GM10266 (cell line): ENCODE data around the gene RSPH1.

Experiments
- DNase-seq: peaks from one replicate; pipeline ENCODE4 v3.0.0; 2012; ENCODE audit errors: extremely low spot score
- CTCF ChIP-seq: IDR thresholded peaks from 2 replicates; pipeline ENCODE4 v1.5.1; 2012; ENCODE audit warnings: mild to moderate bottlenecking, low read depth; ENCODE audit not compliant: control insufficient read depth, insufficient read depth; ENCODE audit errors: missing control alignments

The RSPH1 gene

GRCh38 chr21:42453224-42453985 lies 42.6 kb downstream of the RSPH1 start:
- no peak for DNase-seq
- no peak for TF ChIP-seq CTCF

GRCh38 chr21:42452401-42453223 lies 43.4 kb downstream of the RSPH1 start:
- TF ChIP-seq CTCF: no peak
- no peak for DNase-seq

- TF ChIP-seq CTCF: no peak
- no peak for DNase-seq
Observed at GRCh38 chr21:42451941-42452340, 44.1 kb downstream of the RSPH1 start.

GRCh38 chr21:42448686-42449085 lies 47.3 kb downstream of the RSPH1 start:
- no peak for TF ChIP-seq CTCF
- no peak for DNase-seq

GRCh38 chr21:42447732-42448131 lies 48.3 kb downstream of the RSPH1 start:
- no peak for DNase-seq
- TF ChIP-seq CTCF: no peak

- DNase-seq: no peak
- no peak for TF ChIP-seq CTCF
Observed at GRCh38 chr21:42447182-42447581, 48.8 kb downstream of the RSPH1 start.

GRCh38 chr21:42446531-42446930 lies 49.5 kb downstream of the RSPH1 start:
- TF ChIP-seq CTCF: no peak

More at GRCh38 chr21:42446531-42446930, 49.5 kb downstream of the RSPH1 start:
- DNase-seq: no peak
